Motor neuron (in vitro differentiated cells): ENCODE data around the gene ARHGAP45. TPM values are rescaled to one million over a fixed set of nuclear protein-coding genes. Genes with fewer than 3 reads are reported as not detected.
"Not testable (repeated sequence)": the region's sequence is repeated elsewhere in the genome, so short reads cannot be mapped to it uniquely, and the experiment has no call there.

Experiments
- ATAC-seq, 8 experiments: fragments of 200-7000 bp; cut with Tn5 transposase; replicated peaks in 6 of 8; 2 replicates each; pipeline ENCODE4 v1.8.0; 2021; ENCODE audit warnings: mild to moderate bottlenecking in 8 of 8, moderate library complexity in 8 of 8
- H3K27ac ChIP-seq, 2 donors: fragments of 250-450 bp; sonication (Bioruptor Pico); 2 replicates each; pipeline ENCODE4 v1.9.0; 2021; ENCODE audit warnings: antibody characterized with exemption in 2 of 2, mild to moderate bottlenecking in 2 of 2, moderate library complexity in 1 of 2
- H3K4me1 ChIP-seq, 2 donors: fragments of 250-450 bp; sonication (Bioruptor Pico); replicated peaks in 1 of 2; 2 replicates each; pipeline ENCODE4 v1.6.1; 2021; ENCODE audit warnings: antibody characterized with exemption in 2 of 2, mild to moderate bottlenecking in 2 of 2, moderate library complexity in 1 of 2
- H3K4me3 ChIP-seq, 5 donors: fragments of 250-450 bp; sonication (Bioruptor Pico); 2 replicates each; pipeline ENCODE4 v1.9.0; 2021; ENCODE audit warnings: antibody characterized with exemption in 5 of 5, mild to moderate bottlenecking in 5 of 5, moderate library complexity in 4 of 5
- WGBS, 10 experiments: fragments of 450-650 bp; shearing (Covaris generic); methylation state at CpG; one replicate each; pipeline ENCODE4 v1.0.0; 2022; 5-methylcytosine and 5-hydroxymethylcytosine counted together
- in situ Hi-C, 9 experiments: fragments of 400-800 bp; cut with MboI; loops; one replicate each; pipeline ENCODE4 v1.15.0; 2021; ENCODE audit warnings: low sequenced_read_pairs in 9 of 9, low pct_unique_long_range_greater_than_20kb in 2 of 9; ENCODE audit not compliant: unreplicated experiment in 9 of 9
- total RNA-seq, 8 experiments: library from RNA; unstranded; fragments of 300-600 nt; gene quantifications; 2 replicates each; pipeline versions ENCODE4 v1.2.3 to v1.2.4, GENCODE V29; 2022

ARHGAP45 gene
- total RNA-seq, 8 experiments from 2014 or later, result 2.8 to 13.1 (median 5.7) TPM

- Histone ChIP-seq H3K27ac (peak overlapping the region; percentile 67 to 88), H3K4me1 (peaks cover 28 to 34% of the 10 kb centered on the region in 2 donors), H3K4me3 (peak overlapping the region in 1 of 5 donors; percentile 4)
- 0 to 75% methylated on average over 1 to 6 of the region's 44 CpGs; no CpG with 5 or more reads in 8 of the 10 experiments for WGBS, 10 experiments
- peak; percentile 9 to 87 (median 73) for ATAC-seq
- in situ Hi-C loops, result loop anchor here in 2 of 9 experiments (10.0 kb wide), 2 partner anchors 61 to 71 kb away; partner anchors contain the start of gene SBNO2 (in 1 of the 2)
Measured at GRCh38 chr19:1113030-1113985, 46.3 kb downstream of the ARHGAP45 start.

DNA sequence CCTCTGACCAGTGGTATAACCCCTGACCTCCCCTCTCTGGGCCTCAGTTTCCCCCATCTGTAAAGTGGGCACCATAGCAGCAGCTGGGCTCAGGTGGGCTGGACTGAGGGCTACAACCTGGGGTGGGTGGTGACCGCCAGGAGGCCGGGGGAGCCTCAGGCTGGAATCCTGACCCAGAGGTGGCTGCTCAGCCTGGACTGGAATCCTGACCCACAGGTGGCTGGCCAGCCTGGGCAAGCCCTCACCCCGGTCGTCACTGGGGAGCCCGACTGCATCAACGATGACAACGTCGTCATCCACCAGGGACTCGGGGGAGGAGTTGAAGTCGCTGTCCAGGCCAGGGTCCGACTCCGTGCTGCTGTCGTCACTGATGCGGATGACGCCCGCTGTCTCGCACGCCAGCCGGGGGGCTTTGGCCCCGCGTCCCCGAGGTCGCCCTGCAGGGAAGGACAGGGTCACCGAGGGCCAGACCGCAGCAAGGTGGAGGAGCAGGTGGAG lies 47.1 kb downstream of the ARHGAP45 start:
- in situ Hi-C loops, result loop anchor here in 2 of 9 experiments (10.0 kb wide), 2 partner anchors 61 to 71 kb away; partner anchors contain the start of gene SBNO2 (in 1 of the 2)
- H3K4me3 ChIP-seq, result no peak overlapping the region
- H3K27ac ChIP-seq, result peak overlapping the region; percentile 67 to 88
- 86 to 100% (median 92%) methylated on average over 3 to 5 of the region's 25 CpGs; no CpG with 5 or more reads in 7 of the 10 experiments for WGBS, 10 experiments
- ATAC-seq, result no peak
- peaks cover 28 to 34% of the 10 kb centered on the region in 2 donors for H3K4me1 ChIP-seq

DNA sequence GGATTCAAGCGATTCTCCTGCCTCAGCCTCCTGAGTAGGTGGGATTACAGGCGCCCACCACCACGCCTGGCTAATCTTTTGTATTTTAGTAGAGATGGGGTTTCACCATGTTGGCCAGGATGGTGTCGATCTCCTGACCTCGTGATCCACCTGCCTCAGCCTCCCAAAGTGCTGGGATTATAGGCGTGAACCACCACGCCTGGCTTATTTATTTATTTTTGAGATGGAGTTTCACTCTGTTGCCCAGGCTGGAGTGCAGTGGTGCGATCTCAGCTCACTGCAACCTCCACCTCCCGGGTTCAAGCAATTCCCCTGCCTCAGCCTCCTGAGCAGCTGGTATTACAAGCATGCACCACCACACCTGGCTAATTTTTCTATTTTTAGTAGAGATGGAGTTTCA lies 47.8 kb downstream of the ARHGAP45 start:
- in situ Hi-C loops, result loop anchor here in 2 of 9 experiments (10.0 kb wide), 2 partner anchors 60 to 70 kb away; partner anchors contain the start of gene SBNO2 (in 1 of the 2)
- not testable (repeated sequence) for ATAC-seq, H3K27ac ChIP-seq, H3K4me3 ChIP-seq
- H3K4me1 ChIP-seq, result peaks cover 28 to 34% of the 10 kb centered on the region in 2 donors
- 60 to 100% (median 87%) methylated on average over 2 to 5 of the region's 9 CpGs; no CpG with 5 or more reads in 6 of the 10 experiments for WGBS, 10 experiments

DNA sequence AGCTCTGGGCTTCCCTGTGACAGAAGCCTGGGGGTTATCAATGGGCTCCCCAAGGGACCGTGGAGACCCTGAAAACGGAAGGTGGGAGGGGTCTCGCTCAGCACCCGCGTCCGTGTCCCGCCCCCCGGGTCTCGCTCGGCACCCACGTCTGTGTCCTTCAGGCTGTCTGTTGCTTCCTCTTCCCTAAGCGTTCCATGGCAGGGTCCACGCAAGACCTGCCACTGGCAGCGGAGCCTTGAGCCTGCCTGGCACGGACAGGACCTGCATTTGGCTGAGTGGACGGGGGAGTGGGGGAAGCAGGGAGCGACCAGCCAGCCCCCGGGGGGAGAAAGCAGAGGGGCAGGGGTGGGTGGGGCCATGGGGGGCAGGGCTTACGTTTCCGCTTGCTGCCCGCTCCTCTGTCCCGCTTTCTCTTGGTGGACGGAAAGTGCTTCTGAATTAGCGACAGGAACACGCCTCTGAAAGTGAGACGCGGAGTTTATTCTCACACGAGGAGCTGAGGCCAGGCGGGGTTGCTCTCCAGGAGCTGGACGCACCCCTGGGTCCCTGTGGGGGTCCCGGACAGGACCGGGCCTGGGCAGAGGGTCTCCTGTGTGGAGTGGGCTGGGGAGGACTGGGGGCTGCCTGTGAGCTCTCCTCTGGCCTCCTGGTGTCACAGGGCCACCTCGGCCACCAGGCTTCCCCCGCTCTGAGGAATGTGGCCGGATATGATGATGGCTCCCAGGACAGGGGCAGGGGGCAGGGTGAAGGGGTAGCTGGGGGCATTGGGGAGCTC lies 48.9 kb downstream of the ARHGAP45 start:
- in situ Hi-C loops, result loop anchor here in 2 of 9 experiments (10.0 kb wide), 2 partner anchors 59 to 69 kb away; partner anchors contain the start of gene SBNO2 (in 1 of the 2)
- Histone ChIP-seq H3K4me1 (peaks cover 27 to 32% of the 10 kb centered on the region in 2 donors), H3K4me3 (no peak overlapping the region), H3K27ac (no peak overlapping the region)
- ATAC-seq, result no peak
- 100% methylated on average over 1 of the region's 35 CpGs; no CpG with 5 or more reads in 9 of the 10 experiments for WGBS, 10 experiments

- in situ Hi-C loops, result loop anchor here in 2 of 9 experiments (10.0 kb wide), 2 partner anchors 58 to 68 kb away; partner anchors contain the start of gene SBNO2 (in 1 of the 2)
- Histone ChIP-seq H3K4me3 (no peak overlapping the region), H3K27ac (no peak overlapping the region), H3K4me1 (peaks cover 17 to 21% of the 10 kb centered on the region in 2 donors)
- ATAC-seq, result no peak
- 90 to 100% (median 95%) methylated on average over 1 to 13 of the region's 52 CpGs; no CpG with 5 or more reads in 6 of the 10 experiments for WGBS, 10 experiments
Measured at GRCh38 chr19:1116726-1117581, 50.0 kb downstream of the ARHGAP45 start.

GRCh38 chr19:1117654-1118053 lies 50.7 kb downstream of the ARHGAP45 start:
- H3K4me3 ChIP-seq, result no peak overlapping the region
- 90 to 100% methylated on average over 1 to 2 of the region's 16 CpGs; no CpG with 5 or more reads in 8 of the 10 experiments for WGBS, 10 experiments
- in situ Hi-C loops, result loop anchor here in 2 of 9 experiments (10.0 kb wide), 2 partner anchors 57 to 67 kb away; partner anchors contain the start of gene SBNO2 (in 1 of the 2)
- H3K4me1 ChIP-seq, result peaks cover 10 to 15% of the 10 kb centered on the region in 2 donors
- no peak for ATAC-seq
- no peak overlapping the region for H3K27ac ChIP-seq

GRCh38 chr19:1118999-1119398 lies 52.0 kb downstream of the ARHGAP45 start:
- in situ Hi-C loops, result loop anchor here in 2 of 9 experiments (10.0 kb wide), 2 partner anchors 56 to 66 kb away; partner anchors contain the start of gene SBNO2 (in 1 of the 2)
- Histone ChIP-seq H3K4me3 (no peak overlapping the region), H3K27ac (no peak overlapping the region), H3K4me1 (peaks cover 2 to 12% of the 10 kb centered on the region in 2 donors)
- 80 to 100% (median 88%) methylated on average over 1 to 23 of the region's 34 CpGs; no CpG with 5 or more reads in 7 of the 10 experiments for WGBS, 10 experiments
- peak in 1 of 8 experiments; percentile 0 for ATAC-seq

GRCh38 chr19:1119475-1120217 lies 52.7 kb downstream of the ARHGAP45 start:
- 90 to 100% (median 95%) methylated on average over 2 to 13 of the region's 50 CpGs; no CpG with 5 or more reads in 5 of the 10 experiments for WGBS, 10 experiments
- peak in 1 of 8 experiments; percentile 0 for ATAC-seq
- in situ Hi-C loops, result loop anchor here in 2 of 9 experiments (10.0 kb wide), 2 partner anchors 55 to 65 kb away; partner anchors contain the start of gene SBNO2 (in 1 of the 2)
- H3K27ac ChIP-seq, result no peak overlapping the region
- peaks cover 2 to 10% of the 10 kb centered on the region in 2 donors for H3K4me1 ChIP-seq
- H3K4me3 ChIP-seq, result no peak overlapping the region

GRCh38 chr19:1121395-1121794 lies 54.4 kb downstream of the ARHGAP45 start:
- WGBS, 10 experiments, result 93 to 100% (median 100%) methylated on average over 1 to 6 of the region's 10 CpGs; no CpG with 5 or more reads in 4 of the 10 experiments
- H3K4me3 ChIP-seq, result no peak overlapping the region
- H3K4me1 ChIP-seq, result peaks cover 2 to 10% of the 10 kb centered on the region in 2 donors
- no peak overlapping the region for H3K27ac ChIP-seq
- no peak for ATAC-seq
- in situ Hi-C loops, result no loop called here

DNA sequence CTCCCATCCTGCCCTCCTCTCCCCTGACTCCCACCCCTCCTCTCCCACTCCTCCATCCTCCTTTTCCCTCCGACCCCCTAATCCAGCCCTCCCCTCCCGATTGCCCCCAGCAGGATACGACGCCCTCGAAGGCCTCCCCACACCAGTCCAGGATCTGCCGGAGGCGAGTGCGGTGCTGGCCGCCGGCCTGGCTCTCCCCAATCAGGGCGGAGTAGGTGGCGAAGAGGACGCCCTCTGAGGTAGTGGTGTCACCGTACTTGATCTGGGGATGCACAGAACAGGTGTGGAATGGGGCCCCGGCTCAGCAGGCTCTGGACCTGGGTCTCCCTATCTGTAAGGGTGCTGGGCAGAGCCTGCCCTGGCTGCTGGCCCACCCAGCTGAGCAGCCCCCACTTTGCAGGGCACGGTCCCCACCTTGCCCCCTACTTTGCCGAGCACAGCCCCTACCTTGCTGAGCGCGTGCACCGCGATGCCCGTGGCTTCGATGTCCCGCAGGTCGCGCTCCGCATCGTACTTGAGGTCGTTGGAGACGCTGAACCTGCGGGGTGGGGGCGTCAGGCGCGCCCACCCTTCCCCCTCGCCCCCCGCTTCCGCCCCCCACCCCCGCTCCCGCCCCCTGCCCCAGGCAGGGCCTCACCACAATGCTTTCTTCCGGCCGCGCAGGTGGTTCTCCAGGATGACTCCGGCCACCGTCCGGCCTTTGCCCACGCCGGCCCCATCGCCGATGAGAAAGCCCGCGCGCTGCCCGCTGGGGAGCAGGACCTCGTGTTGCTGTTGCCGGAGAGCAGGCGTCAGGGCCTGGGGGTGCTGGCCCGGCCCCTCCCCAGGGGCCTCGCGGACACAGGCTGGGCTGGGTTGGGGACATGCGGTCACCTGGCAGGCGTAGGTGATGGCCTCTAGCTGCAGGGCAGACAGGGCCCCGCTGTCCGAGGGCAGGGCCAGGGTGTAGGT lies 55.3 kb downstream of the ARHGAP45 start:
- 96% methylated on average over 8 of the region's 63 CpGs; no CpG with 5 or more reads in 9 of the 10 experiments for WGBS, 10 experiments
- Histone ChIP-seq H3K27ac (no peak overlapping the region), H3K4me1 (peaks cover 2 to 10% of the 10 kb centered on the region in 2 donors), H3K4me3 (no peak overlapping the region)
- no peak for ATAC-seq
- in situ Hi-C loops, result no loop called here
